ENCODE results near the gene KIF26A. TPM values are rescaled to one million over a fixed set of nuclear protein-coding genes. Genes with fewer than 3 reads are reported as not detected.

Gene KIF26A
- total RNA-seq, 2 donors from 2014 or later, result 1.6 to 13.9 TPM

DNA sequence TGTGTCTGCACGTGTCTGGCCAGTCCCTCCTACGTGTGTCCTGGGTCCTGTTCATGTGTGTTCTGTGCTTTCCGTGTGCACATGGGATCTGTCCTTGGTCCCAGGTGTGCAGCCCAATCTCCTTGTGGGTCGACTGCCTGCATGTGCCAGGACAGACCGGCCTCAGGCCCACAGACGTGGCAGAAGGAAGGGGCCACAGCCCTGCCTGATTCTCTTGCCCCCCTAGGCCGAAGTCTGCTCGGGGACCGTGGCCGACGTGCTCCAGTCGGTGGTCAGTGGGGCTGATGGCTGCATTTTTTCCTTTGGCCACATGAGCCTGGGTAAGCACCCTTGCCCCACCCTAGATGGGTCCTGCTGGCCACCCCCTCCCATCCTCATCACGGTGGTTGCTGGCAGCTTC is 34.0 kb downstream of the KIF26A start:
- no peak for TF ChIP-seq POLR2AphosphoS5 (IDR thresholded peaks at IDR 0.05)
- intact Hi-C loops (cut with DNase I), result no loop called here
- no peak overlapping the region for H3K27ac ChIP-seq
- whole genome bisulfite sequencing, result 80% methylated on average over 12 of the region's 13 CpGs
- H3K4me1 ChIP-seq (replicated peaks), result peaks cover 3% of the 10 kb centered on the region
- no peak overlapping the region for H3K4me3 ChIP-seq
- H3K36me3 ChIP-seq, result no peaks in the 10 kb centered on the region
- no peaks in the 10 kb centered on the region for H3K27me3 ChIP-seq (replicated peaks; ENCODE audit: insufficient read depth)
- H3K9me3 ChIP-seq, result no peaks in the 10 kb centered on the region
- DNase-seq (ENCODE audit: low spot score), result no peak

DNA sequence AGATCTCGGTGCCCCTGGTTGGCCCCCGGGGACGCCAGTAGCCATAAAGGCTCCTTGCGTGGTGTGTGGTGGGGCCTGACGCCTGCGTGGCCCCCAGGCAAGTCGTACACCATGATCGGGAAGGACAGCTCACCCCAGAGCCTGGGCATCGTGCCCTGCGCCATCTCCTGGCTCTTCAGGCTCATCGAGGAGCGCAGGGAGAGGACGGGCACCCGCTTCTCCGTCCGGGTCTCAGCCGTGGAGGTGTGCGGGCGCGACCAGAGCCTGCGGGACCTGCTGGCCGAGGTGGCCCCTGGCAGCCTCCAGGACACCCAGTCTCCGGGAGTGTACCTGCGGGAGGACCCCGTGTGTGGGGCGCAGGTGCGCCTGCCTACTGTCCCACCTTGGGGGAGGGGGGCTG is 34.5 kb downstream of the KIF26A start:
- Histone ChIP-seq H3K36me3 (no peaks in the 10 kb centered on the region), H3K27me3 (replicated peaks; ENCODE audit: insufficient read depth) (no peaks in the 10 kb centered on the region), H3K9me3 (no peaks in the 10 kb centered on the region), H3K4me3 (no peak overlapping the region), H3K4me1 (replicated peaks) (peaks cover 3% of the 10 kb centered on the region), H3K27ac (no peak overlapping the region)
- no peak for DNase-seq (ENCODE audit: low spot score)
- 92% methylated on average over 26 of the region's 27 CpGs for WGBS
- TF ChIP-seq, protein P1, sequence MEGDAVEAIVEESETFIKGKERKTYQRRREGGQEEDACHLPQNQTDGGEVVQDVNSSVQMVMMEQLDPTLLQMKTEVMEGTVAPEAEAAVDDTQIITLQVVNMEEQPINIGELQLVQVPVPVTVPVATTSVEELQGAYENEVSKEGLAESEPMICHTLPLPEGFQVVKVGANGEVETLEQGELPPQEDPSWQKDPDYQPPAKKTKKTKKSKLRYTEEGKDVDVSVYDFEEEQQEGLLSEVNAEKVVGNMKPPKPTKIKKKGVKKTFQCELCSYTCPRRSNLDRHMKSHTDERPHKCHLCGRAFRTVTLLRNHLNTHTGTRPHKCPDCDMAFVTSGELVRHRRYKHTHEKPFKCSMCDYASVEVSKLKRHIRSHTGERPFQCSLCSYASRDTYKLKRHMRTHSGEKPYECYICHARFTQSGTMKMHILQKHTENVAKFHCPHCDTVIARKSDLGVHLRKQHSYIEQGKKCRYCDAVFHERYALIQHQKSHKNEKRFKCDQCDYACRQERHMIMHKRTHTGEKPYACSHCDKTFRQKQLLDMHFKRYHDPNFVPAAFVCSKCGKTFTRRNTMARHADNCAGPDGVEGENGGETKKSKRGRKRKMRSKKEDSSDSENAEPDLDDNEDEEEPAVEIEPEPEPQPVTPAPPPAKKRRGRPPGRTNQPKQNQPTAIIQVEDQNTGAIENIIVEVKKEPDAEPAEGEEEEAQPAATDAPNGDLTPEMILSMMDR (IDR thresholded peaks at IDR 0.05), result no peak
- TF ChIP-seq POLR2A (IDR thresholded peaks at IDR 0.05) (no peak), POLR2AphosphoS5 (IDR thresholded peaks at IDR 0.05) (no peak)
- intact Hi-C loops (cut with DNase I), result no loop called here

DNA sequence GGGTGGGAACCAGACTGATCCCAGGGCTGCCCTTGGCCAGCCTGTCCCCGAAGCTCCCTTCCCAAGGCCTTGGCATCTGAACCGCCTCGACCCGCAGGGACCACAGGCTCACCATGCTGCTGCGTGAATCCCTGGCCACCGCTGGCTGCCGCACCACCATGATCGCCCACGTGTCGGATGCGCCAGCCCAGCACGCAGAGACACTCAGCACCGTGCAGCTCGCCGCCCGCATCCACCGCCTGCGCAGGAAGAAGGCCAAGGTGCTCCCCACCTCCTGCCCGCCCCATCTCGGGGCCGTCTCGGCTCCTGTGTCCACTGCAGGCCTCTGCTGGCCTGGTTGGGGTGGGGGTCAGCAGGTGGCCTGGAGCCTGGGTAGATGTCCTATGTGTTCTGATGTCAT is 35.7 kb downstream of the KIF26A start:
- Histone ChIP-seq H3K4me3 (no peak overlapping the region), H3K27ac (no peak overlapping the region), H3K4me1 (replicated peaks) (peaks cover 3% of the 10 kb centered on the region), H3K9me3 (no peaks in the 10 kb centered on the region), H3K36me3 (no peaks in the 10 kb centered on the region), H3K27me3 (replicated peaks; ENCODE audit: insufficient read depth) (no peaks in the 10 kb centered on the region)
- intact Hi-C loops (cut with DNase I), result no loop called here
- DNase-seq (ENCODE audit: low spot score), result no peak
- 95% methylated on average over 22 of the region's 22 CpGs for WGBS
- no peak for TF ChIP-seq POLR2A (IDR thresholded peaks at IDR 0.05)
- TF ChIP-seq, protein P1 (IDR thresholded peaks at IDR 0.05), result no peak
- no peak for TF ChIP-seq POLR2AphosphoS5 (IDR thresholded peaks at IDR 0.05)

DNA sequence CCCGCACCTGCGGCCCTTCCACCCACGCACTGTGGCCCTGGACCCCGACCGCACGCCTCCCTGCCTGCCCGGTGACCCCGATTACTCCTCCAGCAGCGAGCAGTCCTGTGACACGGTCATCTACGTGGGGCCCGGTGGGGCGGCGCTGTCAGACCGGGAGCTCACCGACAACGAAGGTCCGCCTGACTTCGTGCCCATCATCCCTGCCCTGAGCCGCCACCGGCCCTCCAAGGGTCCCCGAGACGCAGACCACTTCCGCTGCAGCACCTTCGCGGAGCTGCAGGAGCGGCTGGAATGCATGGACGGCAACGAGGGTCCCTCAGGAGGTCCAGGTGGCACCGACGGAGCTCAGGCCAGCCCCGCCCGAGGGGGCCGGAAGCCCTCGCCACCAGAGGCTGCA is 36.7 kb downstream of the KIF26A start:
- no peaks in the 10 kb centered on the region for H3K36me3 ChIP-seq
- 95% methylated on average over 14 of the region's 35 CpGs for WGBS
- H3K27ac ChIP-seq, result no peak overlapping the region
- DNase-seq (ENCODE audit: low spot score), result no peak
- peaks cover 3% of the 10 kb centered on the region for H3K4me1 ChIP-seq (replicated peaks)
- no peaks in the 10 kb centered on the region for H3K9me3 ChIP-seq
- TF ChIP-seq POLR2A (IDR thresholded peaks at IDR 0.05), result no peak
- no peak for TF ChIP-seq POLR2AphosphoS5 (IDR thresholded peaks at IDR 0.05)
- TF ChIP-seq, protein P1 (IDR thresholded peaks at IDR 0.05), result no peak
- intact Hi-C loops (cut with DNase I), result no loop called here
- H3K27me3 ChIP-seq (replicated peaks; ENCODE audit: insufficient read depth), result no peaks in the 10 kb centered on the region
- H3K4me3 ChIP-seq, result no peak overlapping the region

DNA sequence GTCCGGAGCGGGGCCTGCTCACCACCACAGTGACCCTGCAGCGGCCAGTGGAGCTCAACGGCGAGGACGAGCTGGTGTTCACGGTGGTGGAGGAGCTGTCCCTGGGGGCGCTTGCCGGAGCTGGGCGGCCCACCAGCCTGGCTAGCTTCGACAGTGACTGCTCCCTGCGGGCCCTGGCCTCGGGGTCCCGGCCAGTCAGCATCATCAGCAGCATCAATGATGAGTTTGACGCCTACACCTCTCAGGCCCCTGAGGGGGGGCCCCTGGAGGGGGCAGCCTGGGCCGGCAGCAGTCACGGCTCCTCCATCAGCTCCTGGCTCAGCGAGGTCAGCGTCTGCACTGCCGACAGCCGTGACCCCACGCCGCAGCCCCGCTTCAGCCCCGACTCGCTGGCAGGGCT is 37.4 kb downstream of the KIF26A start:
- Histone ChIP-seq H3K36me3 (no peaks in the 10 kb centered on the region), H3K9me3 (no peaks in the 10 kb centered on the region), H3K4me1 (replicated peaks) (peaks cover 3% of the 10 kb centered on the region), H3K27me3 (replicated peaks; ENCODE audit: insufficient read depth) (no peaks in the 10 kb centered on the region), H3K4me3 (no peak overlapping the region), H3K27ac (no peak overlapping the region)
- 93% methylated on average over 26 of the region's 26 CpGs for WGBS
- DNase-seq (ENCODE audit: low spot score), result no peak
- no peak for TF ChIP-seq POLR2AphosphoS5 (IDR thresholded peaks at IDR 0.05)
- TF ChIP-seq, protein P1 (IDR thresholded peaks at IDR 0.05), result no peak
- TF ChIP-seq POLR2A (IDR thresholded peaks at IDR 0.05), result no peak
- intact Hi-C loops (cut with DNase I), result no loop called here

Measured in prostate gland (tissue), 2 donors.